Bronchial epithelial cell (primary cell): ENCODE results near the gene TAF7. TPM values are rescaled to one million over a fixed set of nuclear protein-coding genes. Genes with fewer than 3 reads are reported as not detected.

Experiments used
- DNase-seq: peaks from one replicate; pipeline ENCODE4 v3.0.0-alpha.2; 2010; ENCODE audit warnings: low read depth
- FAIRE-seq: peaks from 2 replicates; lab custom pipeline; 2011; peaks lifted over from hg19 to GRCh38; lab: Jason Lieb, UNC
- H3K27me3 ChIP-seq: 2 replicates; pipeline ENCODE4 v1.5.1; 2011; ENCODE audit warnings: low read length; ENCODE audit not compliant: control insufficient read depth, insufficient read depth
- H3K36me3 ChIP-seq: 2 replicates; pipeline ENCODE4 v1.5.1; 2011; ENCODE audit warnings: low read length; ENCODE audit not compliant: control insufficient read depth, insufficient read depth
- H3K4me3 ChIP-seq: 2 replicates; pipeline ENCODE4 v1.5.1; 2011; ENCODE audit warnings: mild to moderate bottlenecking, low read depth, low read length, control low read depth
- total RNA-seq: library from RNA; depleted of rRNA; stranded (reverse); fragments of >200 nt; gene quantifications from 2 replicates; pipeline ENCODE4 v1.2.1, GENCODE V29; 2014
- TF ChIP-seq, protein P1 (sequence below): IDR thresholded peaks from 2 replicates; pipeline ENCODE4 v1.5.1; 2011; ENCODE audit warnings: mild to moderate bottlenecking, moderate library complexity, low read length, control low read depth, inconsistent platforms; ENCODE audit not compliant: insufficient read depth, severe bottlenecking

Gene TAF7
- total RNA-seq, 1 donor from 2014 or later, result 36.3 TPM

DNA sequence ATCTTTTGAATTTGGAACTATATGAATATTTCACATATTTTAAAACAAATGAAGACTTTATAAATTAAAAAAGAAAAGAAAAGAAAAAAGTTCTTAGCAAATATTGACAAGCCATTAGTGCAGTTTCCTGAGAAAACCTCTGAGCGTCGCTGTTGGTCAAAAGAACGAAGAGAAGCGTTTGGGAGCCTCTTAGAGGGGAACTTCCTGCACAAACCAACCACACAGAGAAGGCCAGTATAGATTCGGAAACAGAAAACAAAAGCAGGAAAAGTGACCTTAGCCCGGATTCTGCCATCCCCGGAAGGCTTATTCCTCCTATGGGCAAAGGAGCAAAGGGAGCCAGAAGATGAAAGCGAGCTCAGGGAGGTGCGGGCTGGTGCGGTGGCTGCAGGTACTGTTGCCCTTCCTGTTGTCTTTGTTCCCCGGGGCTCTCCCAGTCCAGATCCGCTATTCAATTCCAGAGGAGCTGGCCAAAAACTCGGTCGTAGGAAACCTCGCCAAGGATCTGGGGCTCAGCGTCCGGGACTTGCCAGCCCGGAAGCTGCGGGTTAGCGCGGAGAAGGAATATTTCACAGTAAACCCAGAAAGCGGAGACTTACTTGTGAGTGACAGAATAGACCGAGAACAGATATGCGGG, 39.3 kb upstream of the TAF7 start, which contains the start of gene PCDHGB2:
PCDHGB2 (plus strand) TSS at position 205 of the 637 bp plus-strand sequence; CDS start at position 347, 142 bp downstream.
- peak within 1 kb of the TSS; percentile 23 for H3K4me3 ChIP-seq
- no peak for FAIRE-seq
- peaks cover 13% of the 10 kb centered on the region for H3K27me3 ChIP-seq
- DNase-seq, result peak; percentile 25
- H3K36me3 ChIP-seq, result no peaks in the 10 kb centered on the region
- TF ChIP-seq, protein P1, sequence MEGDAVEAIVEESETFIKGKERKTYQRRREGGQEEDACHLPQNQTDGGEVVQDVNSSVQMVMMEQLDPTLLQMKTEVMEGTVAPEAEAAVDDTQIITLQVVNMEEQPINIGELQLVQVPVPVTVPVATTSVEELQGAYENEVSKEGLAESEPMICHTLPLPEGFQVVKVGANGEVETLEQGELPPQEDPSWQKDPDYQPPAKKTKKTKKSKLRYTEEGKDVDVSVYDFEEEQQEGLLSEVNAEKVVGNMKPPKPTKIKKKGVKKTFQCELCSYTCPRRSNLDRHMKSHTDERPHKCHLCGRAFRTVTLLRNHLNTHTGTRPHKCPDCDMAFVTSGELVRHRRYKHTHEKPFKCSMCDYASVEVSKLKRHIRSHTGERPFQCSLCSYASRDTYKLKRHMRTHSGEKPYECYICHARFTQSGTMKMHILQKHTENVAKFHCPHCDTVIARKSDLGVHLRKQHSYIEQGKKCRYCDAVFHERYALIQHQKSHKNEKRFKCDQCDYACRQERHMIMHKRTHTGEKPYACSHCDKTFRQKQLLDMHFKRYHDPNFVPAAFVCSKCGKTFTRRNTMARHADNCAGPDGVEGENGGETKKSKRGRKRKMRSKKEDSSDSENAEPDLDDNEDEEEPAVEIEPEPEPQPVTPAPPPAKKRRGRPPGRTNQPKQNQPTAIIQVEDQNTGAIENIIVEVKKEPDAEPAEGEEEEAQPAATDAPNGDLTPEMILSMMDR, result peak; percentile 33

DNA sequence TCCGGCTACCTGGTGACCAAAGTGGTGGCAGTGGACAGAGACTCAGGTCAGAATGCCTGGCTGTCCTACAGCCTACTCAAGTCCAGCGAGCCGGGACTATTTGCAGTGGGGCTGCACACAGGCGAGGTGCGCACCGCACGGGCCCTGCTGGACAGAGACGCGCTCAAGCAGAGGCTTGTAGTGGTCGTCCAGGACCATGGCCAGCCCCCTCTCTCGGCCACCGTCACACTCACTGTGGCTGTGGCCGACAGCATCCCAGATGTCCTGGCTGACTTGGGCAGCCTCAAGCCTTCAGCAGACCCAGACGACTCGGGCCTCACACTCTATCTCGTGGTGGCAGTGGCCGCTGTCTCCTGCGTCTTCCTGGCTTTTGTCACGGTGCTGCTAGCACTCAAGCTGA, 36.4 kb upstream of the TAF7 start:
- Histone ChIP-seq H3K36me3 (no peaks in the 10 kb centered on the region), H3K27me3 (peaks cover 5% of the 10 kb centered on the region), H3K4me3 (no peak overlapping the region)
- FAIRE-seq, result no peak
- DNase-seq, result no peak
- TF ChIP-seq, protein P1, result no peak

DNA sequence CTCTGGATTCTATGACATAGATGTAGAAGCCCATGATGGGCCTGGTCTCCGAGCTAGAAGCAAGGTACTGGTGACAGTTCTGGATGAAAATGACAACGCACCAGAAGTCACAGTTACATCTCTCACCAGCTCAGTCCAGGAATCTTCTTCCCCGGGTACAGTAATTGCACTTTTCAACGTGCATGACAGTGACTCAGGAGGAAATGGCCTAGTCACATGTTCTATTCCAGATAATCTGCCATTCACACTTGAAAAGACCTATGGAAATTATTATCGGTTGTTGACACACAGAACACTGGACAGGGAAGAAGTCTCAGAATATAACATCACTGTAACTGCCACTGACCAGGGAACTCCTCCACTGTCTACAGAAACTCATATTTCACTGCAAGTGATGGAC, 35.5 kb upstream of the TAF7 start:
- TF ChIP-seq, protein P1, result no peak
- H3K27me3 ChIP-seq, result peaks cover 5% of the 10 kb centered on the region
- H3K36me3 ChIP-seq, result no peaks in the 10 kb centered on the region
- DNase-seq (no peak), FAIRE-seq (no peak)
- H3K4me3 ChIP-seq, result no peak overlapping the region

DNA sequence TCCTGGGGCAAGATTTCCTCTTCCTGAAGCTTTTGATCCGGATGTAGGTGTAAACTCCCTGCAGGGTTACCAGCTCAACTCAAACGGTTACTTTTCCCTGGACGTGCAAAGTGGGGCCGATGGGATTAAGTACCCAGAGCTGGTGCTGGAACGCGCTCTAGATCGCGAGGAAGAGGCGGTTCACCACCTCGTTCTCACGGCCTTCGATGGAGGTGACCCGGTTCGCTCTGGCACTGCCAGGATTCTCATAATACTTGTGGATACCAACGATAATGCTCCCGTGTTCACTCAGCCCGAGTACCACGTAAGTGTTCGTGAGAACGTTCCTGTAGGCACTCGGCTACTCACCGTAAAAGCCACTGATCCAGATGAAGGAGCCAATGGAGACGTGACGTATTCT, 35.1 kb upstream of the TAF7 start:
- Histone ChIP-seq H3K27me3 (peaks cover 5% of the 10 kb centered on the region), H3K36me3 (no peaks in the 10 kb centered on the region), H3K4me3 (no peak overlapping the region)
- FAIRE-seq (no peak), DNase-seq (no peak)
- TF ChIP-seq, protein P1, result no peak

DNA sequence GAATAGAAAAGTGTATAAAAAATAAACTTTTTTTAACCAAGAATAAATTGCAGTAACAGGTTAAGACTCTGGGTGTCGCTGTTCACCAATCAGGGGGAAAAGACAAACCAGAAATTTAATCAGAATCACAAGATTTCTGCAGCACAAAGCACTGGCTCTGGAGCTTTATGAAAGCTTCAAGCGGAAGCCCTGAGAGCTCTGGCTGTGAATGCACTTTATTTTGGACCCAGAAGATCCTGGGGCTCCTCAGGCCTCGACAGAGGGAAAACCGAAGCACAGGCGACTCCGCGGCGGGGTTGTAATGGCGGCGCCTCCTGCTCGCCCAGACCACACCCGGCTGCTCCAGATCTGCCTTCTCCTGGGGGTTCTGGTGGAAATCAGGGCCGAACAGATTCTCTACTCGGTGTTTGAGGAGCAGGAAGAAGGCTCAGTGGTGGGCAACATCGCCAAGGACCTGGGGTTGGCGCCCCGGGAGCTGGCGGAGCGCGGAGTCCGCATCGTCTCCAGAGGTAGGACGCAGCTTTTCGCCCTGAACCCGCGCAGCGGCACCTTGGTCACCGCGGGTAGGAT, 34.4 kb upstream of the TAF7 start, which contains the start of gene PCDHGA4:
PCDHGA4 (plus strand) TSS at position 122 of the 570 bp plus-strand sequence; CDS start at position 209, 87 bp downstream.
- Histone ChIP-seq H3K4me3 (peak within 1 kb of the TSS; percentile 3), H3K27me3 (peaks cover 3% of the 10 kb centered on the region), H3K36me3 (no peaks in the 10 kb centered on the region)
- TF ChIP-seq, protein P1, result peak; percentile 15
- FAIRE-seq, result no peak
- DNase-seq, result no peak
